Natural killer cell (primary cell): ENCODE measurements around the gene VRTN. TPM values are rescaled to one million over a fixed set of nuclear protein-coding genes. Genes with fewer than 3 reads are reported as not detected.

ENCODE experiments used
- ATAC-seq, 3 donors: fragments of 150-1000 bp in 2 of 3; fragments of 200-7000 bp in 1 of 3; cut with Tn5 transposase; 1 replicate in 1 of 3; 2 replicates in 2 of 3; pipeline ENCODE4 v1.10.0; 2021; ENCODE audit warnings: mild to moderate bottlenecking in 2 of 3, moderate library complexity in 2 of 3
- DNase-seq, 2 donors: peaks; one replicate each; pipeline versions ENCODE4 v3.0.0 to v3.0.0-alpha.2; 2013 to 2021; ENCODE audit warnings: mixed read lengths in 1 of 2
- H3K27ac ChIP-seq: one replicate; pipeline ENCODE4 v1.5.1; 2013; ENCODE audit warnings: mild to moderate bottlenecking, low read length
- H3K27me3 ChIP-seq: one replicate; pipeline ENCODE4 v1.6.1; 2013; ENCODE audit warnings: low read length; ENCODE audit not compliant: control insufficient read depth, insufficient read depth
- H3K36me3 ChIP-seq: one replicate; pipeline ENCODE4 v1.6.1; 2013; ENCODE audit warnings: low read length; ENCODE audit not compliant: control insufficient read depth, insufficient read depth
- H3K4me1 ChIP-seq: one replicate; pipeline ENCODE4 v1.6.1; 2013; ENCODE audit warnings: low read length; ENCODE audit not compliant: control insufficient read depth, insufficient read depth
- H3K4me3 ChIP-seq: one replicate; pipeline ENCODE4 v1.5.1; 2013; ENCODE audit warnings: low read length
- H3K9me3 ChIP-seq: one replicate; pipeline ENCODE4 v1.6.1; 2013; ENCODE audit warnings: low read length; ENCODE audit not compliant: control insufficient read depth, insufficient read depth
- H3K27ac Mint-ChIP-seq, 2 donors: one replicate each; pipeline ENCODE4 v1.8.0; 2022; ENCODE audit warnings: mild to moderate bottlenecking in 2 of 2, mixed read lengths in 2 of 2, moderate library complexity in 1 of 2
- H3K27me3 Mint-ChIP-seq, 2 donors: one replicate each; pipeline ENCODE4 v1.8.0; 2022; ENCODE audit warnings: low read depth in 2 of 2, mixed read lengths in 2 of 2
- H3K36me3 Mint-ChIP-seq: one replicate; pipeline ENCODE4 v1.8.0; 2022; ENCODE audit warnings: mixed read lengths
- H3K4me1 Mint-ChIP-seq, 2 donors: one replicate each; pipeline ENCODE4 v1.8.0; 2022; ENCODE audit warnings: mixed read lengths in 2 of 2
- H3K4me3 Mint-ChIP-seq: one replicate; pipeline ENCODE4 v1.8.0; 2022; ENCODE audit warnings: mild to moderate bottlenecking, moderate library complexity, mixed read lengths
- H3K9me3 Mint-ChIP-seq, 2 donors: one replicate each; pipeline ENCODE4 v1.8.0; 2022; ENCODE audit warnings: mixed read lengths in 2 of 2
- WGBS: methylation state at CpG from one replicate; pipeline ENCODE4 v1.1.7; 2013; ENCODE audit warnings: missing lambda C conversion rate; ENCODE audit not compliant: insufficient coverage; 5-methylcytosine and 5-hydroxymethylcytosine counted together
- intact Hi-C: fragments of 100-400 bp; cut with micrococcal nuclease; formaldehyde crosslinking; loops from one replicate; pipeline ENCODE4 v1.14.2; 2022
- total RNA-seq, 4 donors: library from RNA; stranded (reverse); fragments of 120-200 nt in 1 of 4; gene quantifications; one replicate each; pipeline versions ENCODE4 v1.2.3 to v1.2.4, GENCODE V29; 2013 to 2022
- TF ChIP-seq, protein P1 (sequence below): fragments of 200-600 bp; IDR thresholded peaks from one replicate; pipeline ENCODE4 v1.8.0; 2022; ENCODE audit warnings: antibody characterized with exemption

The VRTN gene
- total RNA-seq, 3 donors from 2014 or later (not counting 1 experiment from before 2014, with no cell fraction given), result not detected

DNA sequence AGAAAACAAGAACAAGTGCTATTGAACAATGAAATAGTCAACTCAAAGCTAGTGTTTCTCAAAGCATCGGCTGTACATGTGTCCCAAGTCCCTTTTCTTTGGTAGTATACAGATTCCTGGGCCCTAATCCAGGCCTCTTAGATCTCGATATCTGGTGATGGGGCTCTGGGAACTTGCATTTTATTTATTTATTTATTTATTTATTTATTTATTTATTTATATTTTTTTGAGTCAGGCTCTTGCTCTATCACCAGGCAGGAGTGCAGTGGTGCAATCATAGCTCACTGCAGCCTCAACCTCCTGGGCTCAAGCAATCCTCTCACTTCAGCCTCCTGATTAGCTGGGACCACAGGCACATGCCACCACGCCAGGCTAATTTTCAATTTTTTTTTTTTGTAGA, 60.6 kb downstream of the VRTN start:
- 90% methylated on average over 2 of the region's 3 CpGs for WGBS
- no peaks in the 10 kb centered on the region for H3K36me3 Mint-ChIP-seq

DNA sequence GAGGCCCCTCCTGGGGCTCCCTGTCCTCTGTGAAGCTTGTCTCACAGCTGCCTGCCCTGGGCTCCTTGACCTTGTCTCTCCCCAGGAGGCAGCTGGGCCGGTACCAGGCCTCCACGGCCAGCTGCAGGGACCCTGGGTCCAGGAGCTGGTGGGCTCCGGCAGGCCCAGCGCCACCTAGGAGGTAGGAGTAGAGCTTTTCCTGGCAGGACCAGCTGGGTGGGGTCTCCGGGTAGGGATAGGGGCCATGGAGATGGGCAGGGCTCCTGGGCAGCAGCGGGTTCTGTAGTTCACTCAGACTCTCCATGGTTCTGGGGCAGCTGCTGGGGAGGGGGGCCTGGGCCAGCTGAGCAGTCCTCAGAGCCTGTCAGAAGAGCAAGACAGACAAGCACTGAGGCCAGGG, 61.2 kb downstream of the VRTN start:
- no peaks in the 10 kb centered on the region for H3K9me3 Mint-ChIP-seq
- peaks cover 14% of the 10 kb centered on the region in 2 donors for H3K27me3 Mint-ChIP-seq
- Histone ChIP-seq H3K36me3 (no peaks in the 10 kb centered on the region), H3K4me3 (no peak overlapping the region), H3K27ac (no peak overlapping the region), H3K9me3 (no peaks in the 10 kb centered on the region), H3K4me1 (no peaks in the 10 kb centered on the region), H3K27me3 (no peaks in the 10 kb centered on the region)
- TF ChIP-seq, protein P1, sequence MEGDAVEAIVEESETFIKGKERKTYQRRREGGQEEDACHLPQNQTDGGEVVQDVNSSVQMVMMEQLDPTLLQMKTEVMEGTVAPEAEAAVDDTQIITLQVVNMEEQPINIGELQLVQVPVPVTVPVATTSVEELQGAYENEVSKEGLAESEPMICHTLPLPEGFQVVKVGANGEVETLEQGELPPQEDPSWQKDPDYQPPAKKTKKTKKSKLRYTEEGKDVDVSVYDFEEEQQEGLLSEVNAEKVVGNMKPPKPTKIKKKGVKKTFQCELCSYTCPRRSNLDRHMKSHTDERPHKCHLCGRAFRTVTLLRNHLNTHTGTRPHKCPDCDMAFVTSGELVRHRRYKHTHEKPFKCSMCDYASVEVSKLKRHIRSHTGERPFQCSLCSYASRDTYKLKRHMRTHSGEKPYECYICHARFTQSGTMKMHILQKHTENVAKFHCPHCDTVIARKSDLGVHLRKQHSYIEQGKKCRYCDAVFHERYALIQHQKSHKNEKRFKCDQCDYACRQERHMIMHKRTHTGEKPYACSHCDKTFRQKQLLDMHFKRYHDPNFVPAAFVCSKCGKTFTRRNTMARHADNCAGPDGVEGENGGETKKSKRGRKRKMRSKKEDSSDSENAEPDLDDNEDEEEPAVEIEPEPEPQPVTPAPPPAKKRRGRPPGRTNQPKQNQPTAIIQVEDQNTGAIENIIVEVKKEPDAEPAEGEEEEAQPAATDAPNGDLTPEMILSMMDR, result no peak
- 92% methylated on average over 6 of the region's 6 CpGs for WGBS
- ATAC-seq, result no peak
- H3K4me1 Mint-ChIP-seq, result no peaks in the 10 kb centered on the region
- intact Hi-C loops, result no loop called here
- no peak for DNase-seq
- H3K27ac Mint-ChIP-seq, result no peak overlapping the region
- H3K36me3 Mint-ChIP-seq, result no peaks in the 10 kb centered on the region
- H3K4me3 Mint-ChIP-seq, result no peak overlapping the region

More for the DNA sequence above, 60.6 kb downstream of the VRTN start:
- Mint-ChIP-seq H3K9me3 (no peaks in the 10 kb centered on the region), H3K27ac (no peak overlapping the region), H3K27me3 (peaks cover 8 to 11% of the 10 kb centered on the region in 2 donors), H3K4me3 (no peak overlapping the region), H3K4me1 (no peaks in the 10 kb centered on the region)
- H3K4me1 ChIP-seq, result no peaks in the 10 kb centered on the region
- H3K36me3 ChIP-seq, result no peaks in the 10 kb centered on the region
- DNase-seq (no peak), ATAC-seq (no peak)
- TF ChIP-seq, protein P1, result no peak
- H3K4me3 ChIP-seq, result no peak overlapping the region
- intact Hi-C loops, result no loop called here
- H3K27ac ChIP-seq, result no peak overlapping the region
- no peaks in the 10 kb centered on the region for H3K27me3 ChIP-seq
- H3K9me3 ChIP-seq, result no peaks in the 10 kb centered on the region

Other genes with a start within 250 kb of the VRTN start
- gene VSX2, start 109.0 kb upstream of the VRTN start, total RNA-seq, result not detected
- 10 to 100 TPM; 78.3 to 99.6 (median 92.8) TPM for gene ABCD4, start 45.5 kb upstream of the VRTN start, total RNA-seq
- gene SYNDIG1L, start 77.7 kb downstream of the VRTN start, total RNA-seq, result under 1 TPM in 1 of 3 donors, not detected in 2; 0.30 TPM
- gene NPC2, start 144.8 kb downstream of the VRTN start, total RNA-seq, result 10 to 100 TPM; 33.2 to 53.6 (median 33.5) TPM
- gene ISCA2, start 145.3 kb downstream of the VRTN start, total RNA-seq, result 10 to 100 TPM; 12.0 to 18.2 (median 15.3) TPM